GM18502 (cell line): ENCODE measurements around the gene TMEM239.
"Not testable (repeated sequence)": the region's sequence is repeated elsewhere in the genome, so short reads cannot be mapped to it uniquely, and the experiment has no call there.

Experiments used
- ATAC-seq: cut with Tn5 transposase; IDR thresholded peaks from one replicate; pipeline ENCODE4 v1.9.1; 2021; ENCODE audit warnings: mild to moderate bottlenecking; ENCODE audit not compliant: unreplicated experiment, poor library complexity

The TMEM239 gene

DNA sequence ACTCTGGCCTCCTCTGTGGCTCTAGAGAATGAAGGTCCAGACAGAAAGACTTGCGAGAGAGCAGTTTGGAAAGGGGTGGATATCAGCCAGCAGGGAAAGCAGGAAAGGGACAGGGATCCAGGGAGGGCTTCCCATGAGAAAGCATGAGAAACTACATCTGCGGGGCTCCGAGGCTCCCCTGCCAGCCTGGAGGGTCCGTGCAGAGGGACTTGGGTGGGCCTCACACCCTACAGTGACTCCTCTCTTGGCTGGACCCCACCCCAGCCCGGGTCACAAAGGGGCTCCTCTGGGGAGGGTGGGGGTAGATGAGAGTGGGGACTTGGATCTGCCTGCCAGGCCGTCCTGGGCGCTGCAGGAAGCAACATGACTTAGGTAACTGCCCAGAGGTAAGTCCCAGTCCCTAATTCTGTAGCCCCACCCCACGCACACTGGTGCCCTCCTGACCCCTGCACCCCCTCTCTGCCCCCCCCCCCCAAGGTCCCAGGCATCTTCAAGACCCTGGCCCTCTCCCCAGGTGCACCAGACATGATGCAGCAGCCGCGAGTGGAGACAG is at the start of gene TMEM239:
TMEM239 (plus strand) TSS at position 335 of the 553 bp plus-strand sequence; CDS start at position 526, 191 bp downstream.
- no peak for ATAC-seq

DNA sequence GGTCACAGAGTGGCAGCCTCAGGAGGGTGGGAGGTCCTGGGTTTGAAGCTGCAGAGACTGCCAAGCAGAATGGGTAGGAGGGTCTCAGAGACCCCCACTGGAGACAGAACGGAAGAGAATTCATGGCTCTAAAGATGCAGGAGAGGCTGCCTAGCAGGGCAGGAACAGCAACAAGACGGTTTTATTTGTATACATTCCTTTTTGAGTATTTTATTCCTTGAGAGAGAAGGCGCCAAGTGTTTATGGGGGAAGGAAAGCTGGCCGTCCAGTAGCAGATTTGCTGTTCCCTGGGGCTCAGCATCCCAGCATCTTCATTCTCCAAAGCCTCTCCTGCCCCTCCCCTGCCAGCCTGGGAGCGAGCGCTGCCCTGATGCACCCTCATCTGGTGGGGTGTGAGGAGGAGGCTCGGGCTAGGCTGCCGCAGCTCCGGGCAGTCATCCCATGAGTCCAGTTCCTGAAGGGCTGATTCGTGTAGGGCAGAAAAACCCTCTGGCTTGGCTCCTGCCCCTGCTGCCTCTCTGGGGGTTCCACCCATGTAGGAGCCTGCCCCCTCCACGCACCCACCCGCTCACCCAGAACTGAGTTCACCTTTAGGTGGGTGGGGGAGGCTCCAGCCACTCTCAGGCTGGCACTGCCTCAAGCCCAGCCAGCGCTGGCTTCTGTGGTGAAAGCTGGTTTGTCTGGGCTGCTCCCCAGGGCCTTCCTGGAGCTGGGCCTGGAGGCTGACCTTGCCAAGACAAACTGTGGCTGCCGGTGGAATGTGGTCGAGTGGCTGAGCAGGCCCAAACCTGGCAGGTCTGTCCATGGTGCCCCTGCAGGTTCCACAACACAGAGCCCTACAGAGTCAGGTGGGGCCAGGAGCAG is 48.2 kb upstream of the TMEM239 start:
- no peak for ATAC-seq

DNA sequence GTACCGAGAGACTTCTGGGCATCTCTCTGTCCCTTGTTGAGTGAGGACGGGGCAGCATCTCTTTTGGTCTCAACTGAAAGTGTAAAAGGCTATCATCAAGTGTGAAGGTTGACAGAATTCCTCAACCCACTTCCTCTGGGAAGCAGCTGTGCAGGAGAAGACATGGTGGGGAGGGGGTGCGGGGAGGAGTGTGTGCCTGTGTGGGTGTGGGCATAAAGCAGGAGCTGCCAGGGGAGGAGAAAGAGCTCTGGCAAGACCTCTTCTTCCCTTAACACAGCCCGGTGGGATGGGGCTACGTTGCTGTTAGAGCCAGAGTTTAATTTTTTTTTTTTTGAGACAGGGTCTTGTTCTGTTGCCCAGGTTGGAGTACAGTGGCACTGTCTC is 47.5 kb upstream of the TMEM239 start:
- ATAC-seq = no peak

DNA sequence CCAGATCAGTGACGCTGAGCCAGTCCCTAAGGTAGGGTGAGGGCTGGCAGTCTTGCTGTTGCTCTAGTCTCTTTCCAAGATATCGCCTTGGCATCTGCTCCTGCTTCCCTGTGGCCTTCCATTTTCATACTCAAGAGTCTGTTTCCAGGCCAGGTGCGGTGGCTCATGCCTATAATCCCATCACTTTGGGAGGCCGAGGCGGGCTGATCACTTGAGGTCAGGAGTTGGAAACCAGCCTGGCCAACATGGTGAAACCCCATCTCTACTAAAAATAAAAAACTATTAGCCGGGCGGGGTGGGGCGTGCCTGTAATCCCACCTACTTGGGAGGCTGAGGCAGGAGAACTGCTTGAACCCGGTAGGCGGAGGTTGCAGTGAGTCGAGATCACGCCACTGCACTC is 46.1 kb upstream of the TMEM239 start:
- not testable (repeated sequence) for ATAC-seq

DNA sequence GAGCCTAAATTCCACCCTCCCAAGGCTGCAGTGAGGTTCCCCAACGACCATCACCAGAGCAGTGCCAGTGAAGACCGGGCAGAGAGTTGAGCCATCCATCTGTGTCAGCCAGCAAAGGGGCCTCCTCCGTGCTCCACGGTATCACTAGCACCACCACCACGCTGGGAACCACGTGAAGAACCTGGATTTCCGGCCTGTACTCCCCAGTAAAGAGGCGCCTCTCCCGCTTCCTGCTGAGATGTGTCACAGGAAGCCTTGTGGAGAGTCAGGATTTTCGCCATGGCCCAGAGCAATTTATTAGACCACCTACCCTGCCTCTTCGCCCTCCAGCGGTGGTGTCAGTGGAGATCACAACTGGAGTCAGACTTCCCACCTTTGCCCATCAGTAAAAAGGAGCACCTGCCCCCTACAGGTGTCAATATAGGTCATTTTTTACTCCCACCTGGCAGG is 44.5 kb upstream of the TMEM239 start:
- ATAC-seq = no peak

DNA sequence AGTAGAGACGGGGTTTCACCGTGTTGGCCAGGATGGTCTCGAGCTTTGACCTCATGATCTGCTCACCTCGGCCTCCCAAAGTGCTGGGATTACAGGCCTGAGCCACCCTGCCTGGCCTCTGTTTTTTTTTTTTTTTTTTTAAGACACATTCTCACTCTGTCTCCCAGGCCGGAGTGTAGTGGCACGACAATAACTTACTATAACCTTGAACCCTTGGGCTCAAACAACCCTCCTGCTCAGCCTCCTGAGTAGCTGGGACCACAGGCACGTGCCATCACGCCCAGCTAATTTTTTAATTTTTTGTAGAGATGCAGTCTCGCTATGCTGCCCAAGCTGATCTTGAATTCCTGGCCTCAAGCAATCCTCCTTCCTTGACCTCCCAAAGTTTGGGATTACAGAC is 42.4 kb upstream of the TMEM239 start:
- no peak for ATAC-seq

DNA sequence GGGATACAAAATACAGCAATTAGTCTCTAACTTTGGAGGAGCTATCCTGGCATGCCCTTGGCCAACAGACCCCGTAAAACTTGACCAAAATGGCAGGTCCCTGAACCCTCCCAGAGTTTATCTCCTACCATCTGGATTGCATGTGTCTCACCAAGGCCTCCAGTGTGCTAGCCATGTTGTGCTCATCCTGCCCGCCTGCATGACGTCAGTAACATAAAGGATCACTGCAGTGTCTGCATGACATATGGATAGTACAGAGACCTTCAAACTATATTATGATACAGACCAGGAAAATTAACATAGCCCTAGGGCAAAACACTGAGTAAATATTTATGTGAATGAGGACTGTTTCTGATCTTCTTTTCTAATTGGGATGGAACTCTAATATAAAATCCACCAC is 41.0 kb upstream of the TMEM239 start:
- no peak for ATAC-seq

DNA sequence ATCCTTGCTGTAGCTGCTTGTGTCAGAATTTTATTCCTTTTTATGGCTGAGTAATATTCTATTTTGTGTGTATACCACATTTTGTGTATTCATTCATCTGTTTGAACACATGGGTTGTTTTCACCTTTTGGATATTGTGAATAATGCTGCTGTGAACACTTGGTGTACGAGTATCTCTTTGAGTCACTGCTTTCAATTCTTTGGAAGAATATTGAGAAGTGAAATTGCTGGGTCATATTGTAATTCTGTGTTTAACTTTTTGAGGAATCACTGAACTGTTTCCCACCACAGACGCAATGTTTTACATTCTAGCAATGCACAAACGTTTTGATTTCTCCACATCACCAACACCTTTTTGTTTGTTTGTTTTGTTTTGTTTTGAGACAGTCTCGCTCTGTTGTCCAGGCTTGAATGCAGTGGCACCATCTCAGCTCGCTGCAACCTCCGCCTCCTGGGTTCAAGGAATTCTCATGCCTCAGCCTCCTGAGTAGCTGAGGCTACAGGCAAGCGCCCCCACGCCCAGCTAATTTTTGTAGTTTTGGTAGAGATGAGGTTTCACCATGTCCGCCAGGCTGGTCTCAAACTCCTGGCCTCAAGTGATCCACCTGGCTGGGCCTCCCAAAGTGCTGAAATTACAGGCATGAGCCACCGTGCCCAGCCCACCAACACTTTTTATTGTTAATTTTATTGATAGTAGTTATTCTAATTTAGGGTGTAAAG is 37.4 kb upstream of the TMEM239 start:
- ATAC-seq = no peak

DNA sequence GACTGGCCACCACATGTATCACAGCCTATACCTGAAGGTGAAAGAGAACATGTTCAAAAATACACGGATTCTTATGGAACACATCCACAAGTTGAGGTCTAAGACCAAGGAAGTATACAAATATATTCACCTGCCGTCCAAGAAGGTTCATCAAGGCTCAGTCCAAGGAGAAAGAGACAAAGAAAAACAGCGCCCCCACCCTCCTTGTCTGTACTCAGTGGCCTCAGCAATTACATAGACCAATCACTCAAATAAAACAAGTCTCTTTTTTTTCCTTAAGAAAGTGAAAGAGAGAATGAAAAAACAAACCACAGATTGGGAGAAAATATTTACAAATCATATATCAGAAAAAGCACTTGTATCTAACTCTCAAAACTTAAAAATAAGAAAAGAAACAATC is 35.2 kb upstream of the TMEM239 start:
- ATAC-seq = no peak

DNA sequence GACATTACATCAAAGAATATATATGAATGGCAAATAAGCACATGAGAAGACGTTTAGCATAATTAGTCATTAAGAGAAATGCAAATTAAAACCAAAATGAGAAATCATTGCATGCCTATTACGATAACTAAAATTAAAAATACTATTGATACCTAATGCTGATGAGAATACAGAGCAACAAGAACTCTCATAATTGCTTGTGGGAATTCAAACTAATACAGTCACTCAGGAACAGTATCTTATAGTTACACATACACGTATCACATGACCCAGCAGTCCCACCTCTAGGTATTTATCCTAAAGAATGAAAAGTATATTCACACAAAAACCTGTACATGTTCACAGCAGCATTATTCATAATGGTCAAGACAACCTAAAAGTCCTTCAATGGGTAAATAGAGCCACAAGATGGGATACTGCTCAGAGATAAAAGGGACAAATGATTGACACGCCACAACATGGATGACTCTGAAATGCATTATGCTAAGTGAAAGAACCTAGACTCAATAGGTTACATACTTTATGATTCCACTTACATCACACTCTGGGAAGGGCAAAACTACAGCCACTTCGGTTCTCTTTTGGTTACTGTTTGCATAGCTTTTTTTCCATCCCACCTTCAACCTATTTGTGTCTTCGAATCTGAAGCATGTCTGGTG is 32.1 kb upstream of the TMEM239 start:
- ATAC-seq = no peak

DNA sequence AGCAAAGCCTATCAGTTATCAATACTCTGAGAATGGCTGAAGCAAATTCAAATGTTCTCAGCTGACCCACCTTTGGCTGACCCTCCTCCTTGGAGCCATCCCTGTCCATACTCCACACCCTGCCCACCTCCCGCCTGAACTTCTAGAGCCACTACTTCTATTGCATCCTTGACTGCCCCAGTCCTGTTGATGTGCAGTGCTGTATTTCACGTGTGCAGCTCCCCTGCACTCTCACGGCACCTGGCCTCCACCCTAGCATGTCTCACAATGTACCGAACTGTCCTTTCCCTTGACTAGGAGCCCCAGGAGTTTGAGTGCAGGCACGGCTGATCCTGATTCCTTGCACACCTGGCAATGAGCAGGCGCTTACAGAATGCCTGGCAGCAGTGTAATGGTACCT is 22.7 kb upstream of the TMEM239 start:
- ATAC-seq = no peak

DNA sequence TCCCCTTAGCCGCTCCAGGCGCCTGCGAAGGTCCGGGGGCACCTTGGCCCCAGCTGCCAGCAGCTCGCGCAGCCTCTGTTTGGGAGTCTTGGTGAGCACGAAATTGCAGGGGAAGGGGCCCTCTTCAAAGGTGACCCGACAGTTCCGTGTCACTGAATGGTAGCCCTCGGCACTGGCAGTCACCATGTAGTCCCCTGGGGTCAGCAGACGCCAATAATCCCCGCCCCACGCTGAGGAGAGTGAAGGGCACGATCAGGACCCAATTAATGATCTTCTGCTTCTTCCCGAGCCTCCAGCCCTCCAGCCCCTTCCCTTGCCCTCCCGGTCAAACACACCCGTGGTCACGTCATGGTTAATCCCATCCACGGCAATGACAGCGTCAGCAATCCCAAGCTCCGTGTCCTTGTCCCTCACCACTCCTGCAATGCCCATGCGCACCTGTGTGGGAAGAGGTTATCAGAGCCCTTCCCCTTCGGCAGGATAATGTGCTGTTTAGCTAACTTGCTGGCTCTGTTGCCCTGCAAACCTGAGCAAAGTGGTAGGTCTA is 21.9 kb upstream of the TMEM239 start:
- ATAC-seq = no peak

DNA sequence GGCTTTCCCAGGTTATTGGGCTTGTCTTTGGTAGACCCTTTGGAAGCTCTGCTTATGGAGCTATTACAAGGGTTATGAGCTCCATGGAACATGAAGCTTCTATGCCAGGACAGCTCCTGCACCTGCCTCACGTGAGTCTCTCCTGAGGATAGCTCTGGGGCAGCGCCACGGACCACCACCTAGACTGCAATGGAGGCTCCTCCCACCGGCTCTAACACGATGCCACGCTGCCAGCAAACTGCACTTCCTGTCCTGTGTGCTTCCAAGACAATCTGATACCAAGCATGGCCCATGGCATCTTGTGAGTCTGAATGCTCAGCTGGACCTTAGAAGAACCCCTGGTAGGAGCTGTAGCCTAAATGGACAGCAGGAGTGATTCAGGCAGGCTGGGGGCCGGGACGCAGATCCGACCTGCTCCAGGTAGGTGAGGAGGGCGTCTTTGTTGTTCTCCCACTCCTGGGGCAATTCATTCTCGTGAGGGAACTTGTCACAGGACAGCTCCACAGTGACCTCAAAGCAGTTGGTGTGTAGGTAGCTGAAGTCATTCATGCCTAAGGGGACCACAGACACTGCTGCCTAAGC is 21.2 kb upstream of the TMEM239 start:
- ATAC-seq = no peak

DNA sequence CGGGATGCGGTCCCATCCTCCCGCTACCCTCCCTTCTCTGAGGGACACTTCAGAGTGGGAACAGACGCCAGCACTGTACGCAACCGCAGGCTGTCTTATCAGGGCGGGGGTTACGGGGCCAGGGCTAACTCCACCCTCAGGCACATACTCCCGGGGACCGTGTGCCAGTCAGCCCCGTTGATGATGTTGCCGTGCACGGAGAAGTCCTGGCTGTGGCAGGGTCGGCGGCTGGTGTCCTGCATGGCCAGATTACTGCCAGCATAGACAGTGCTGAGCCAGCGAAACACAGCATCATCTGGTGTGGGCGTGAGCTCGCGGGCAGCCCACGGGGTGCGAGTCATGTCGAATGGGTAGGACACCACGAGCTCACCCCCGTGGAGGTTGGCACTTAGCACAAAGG is 20.7 kb upstream of the TMEM239 start:
- ATAC-seq = no peak

DNA sequence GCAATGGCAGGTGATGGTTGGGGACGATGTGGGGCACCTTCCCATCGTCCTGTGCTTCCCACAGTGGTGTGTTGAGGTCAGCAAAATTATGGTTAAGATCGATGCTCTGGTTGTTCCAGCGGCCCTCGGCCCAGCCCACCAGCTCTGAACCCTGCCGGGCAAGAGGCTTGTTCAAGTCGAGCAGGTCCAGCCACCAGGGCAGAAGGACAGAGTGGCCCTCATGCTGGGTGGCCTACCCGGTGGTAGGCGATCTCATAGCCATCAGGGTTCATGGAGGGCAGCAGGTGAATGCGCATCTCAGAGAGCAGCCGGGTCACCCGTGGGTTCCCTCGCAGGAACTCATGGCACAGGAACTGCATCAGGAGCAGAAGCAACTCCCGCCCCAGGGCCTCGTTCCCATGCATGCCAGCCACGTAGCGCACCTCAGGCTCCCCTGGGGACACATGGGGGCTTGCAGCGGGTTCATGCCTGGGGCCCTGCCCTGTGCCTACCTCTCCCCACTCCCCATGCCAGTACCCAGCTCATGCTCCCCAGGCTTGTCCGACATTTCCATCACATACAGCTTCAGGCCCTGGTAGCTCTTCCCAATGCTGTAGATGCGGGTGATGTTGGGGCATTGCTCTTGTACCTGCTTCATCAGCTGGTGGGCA is 20.0 kb upstream of the TMEM239 start:
- no peak for ATAC-seq

DNA sequence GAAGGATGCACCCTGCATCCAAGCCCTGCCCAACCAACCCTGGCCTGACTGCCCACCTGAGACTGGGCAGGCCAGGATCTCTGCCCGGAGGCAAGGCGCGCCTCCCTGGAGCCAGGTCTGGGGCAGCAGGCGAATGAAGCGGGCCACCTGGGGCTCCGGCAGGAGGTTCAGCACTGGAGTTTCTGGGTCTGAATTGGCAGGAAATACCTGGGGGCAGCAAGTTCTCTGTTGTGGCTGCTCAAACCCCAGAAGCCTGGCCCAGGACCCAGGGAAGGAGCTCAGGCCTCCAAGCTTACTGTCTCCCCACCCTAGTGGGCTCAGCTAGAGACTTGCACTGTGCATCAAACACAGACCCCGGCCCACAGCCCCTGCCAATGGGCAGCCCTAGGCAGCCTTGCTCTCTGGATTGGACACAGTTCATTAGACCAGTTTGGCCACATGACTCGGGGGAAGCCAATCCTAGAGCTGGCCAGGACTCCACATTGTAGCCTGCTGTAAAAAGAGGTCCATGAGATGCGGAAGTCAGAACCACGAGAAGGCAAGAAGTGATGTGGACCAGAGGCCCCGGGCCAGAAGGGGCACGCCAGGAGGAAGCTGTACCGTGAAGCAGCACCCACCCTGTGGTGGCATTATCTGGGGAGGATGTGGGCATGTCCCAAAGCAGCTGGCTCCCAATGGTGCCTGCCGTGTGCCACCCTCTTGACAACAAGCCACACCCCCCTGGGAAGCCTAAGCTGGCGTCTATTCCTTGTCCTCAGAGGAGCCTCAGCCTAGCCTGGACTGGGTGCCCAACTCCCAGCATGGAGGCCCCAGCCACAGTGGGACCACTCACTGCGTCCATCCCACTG is 18.8 kb upstream of the TMEM239 start:
- no peak for ATAC-seq

DNA sequence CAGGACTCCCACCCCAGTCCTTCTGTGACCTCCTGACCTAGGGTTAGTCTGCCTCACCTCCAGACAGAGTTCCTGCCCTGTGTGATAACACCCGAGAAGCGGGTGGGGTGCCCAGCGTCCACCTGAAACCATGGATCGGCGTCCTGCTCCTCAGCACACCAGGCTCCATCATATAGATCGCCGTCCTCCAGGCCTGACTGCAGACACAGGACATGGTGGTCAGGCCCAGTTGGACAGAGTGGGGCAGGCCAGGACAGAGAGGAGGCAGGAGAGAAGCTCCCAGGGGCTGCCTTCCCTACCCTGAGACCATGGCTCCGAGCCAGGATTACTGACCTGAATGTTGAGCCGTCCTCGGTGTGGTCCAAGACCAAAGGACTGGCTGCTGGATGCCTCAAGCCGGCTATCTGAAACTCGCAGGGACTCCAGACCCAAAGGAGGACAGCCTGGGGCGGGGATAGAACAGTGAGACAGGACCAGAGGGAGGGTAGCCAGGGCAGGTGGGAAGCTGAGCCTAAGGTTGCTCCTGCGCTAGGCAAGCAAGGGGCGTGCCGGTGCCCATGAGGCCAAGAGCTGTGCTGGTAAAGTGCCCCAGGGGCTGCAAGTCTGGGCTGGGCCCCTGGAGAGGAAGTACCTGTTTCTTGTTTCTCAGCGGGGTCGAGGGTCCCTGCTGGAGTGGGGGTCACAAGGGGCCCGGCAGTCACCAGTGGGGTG is 17.9 kb upstream of the TMEM239 start:
- no peak for ATAC-seq

DNA sequence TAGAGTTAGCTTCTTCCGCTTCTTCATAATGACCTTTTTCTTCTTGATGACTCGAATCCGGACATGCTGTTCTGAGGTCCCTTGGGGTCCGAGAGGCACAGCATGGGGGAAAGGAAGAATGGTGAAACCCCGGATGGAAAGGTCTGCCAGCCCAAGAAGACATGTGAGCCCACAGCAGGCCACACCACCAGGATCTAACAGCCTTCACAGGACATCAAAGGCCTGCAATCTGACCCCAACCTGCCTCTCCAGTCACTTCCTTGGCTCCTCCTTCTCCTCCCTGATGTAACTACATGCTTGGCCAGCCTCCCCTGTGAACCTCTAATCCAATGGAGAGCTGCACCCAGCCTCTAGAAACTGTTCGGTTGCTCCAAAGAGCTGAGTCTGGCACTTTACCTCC is 17.4 kb upstream of the TMEM239 start:
- ATAC-seq = no peak
